T-cell (primary cell): ENCODE results near the gene SLC45A1. TPM values are rescaled to one million over a fixed set of nuclear protein-coding genes. Genes with fewer than 3 reads are reported as not detected.

Experiments used
- ATAC-seq, 4 experiments: fragments of 200-7000 bp in 3 of 4; fragments of 150-1000 bp in 1 of 4; cut with Tn5 transposase; replicated peaks in 1 of 4; 1 replicate in 3 of 4; 2 replicates in 1 of 4; pipeline ENCODE4 v1.10.0; 2021; ENCODE audit warnings: moderate library complexity in 3 of 4, mild to moderate bottlenecking in 2 of 4, moderate number of reproducible peaks in 1 of 4
- CTCF ChIA-PET, 2 donors: fragments of 300-600 bp; sonication (Branson Sonifier 250); formaldehyde crosslinking; loops; one replicate each; lab custom pipeline; 2022; ENCODE audit warnings: antibody characterized with exemption in 2 of 2; lab: Charles Lee
- POLR2A ChIA-PET, 2 donors: fragments of 300-600 bp; sonication (Branson Sonifier 250); formaldehyde crosslinking; loops; one replicate each; lab custom pipeline; 2022; ENCODE audit warnings: antibody characterized with exemption in 2 of 2; lab: Charles Lee
- DNase-seq, 35 experiments: peaks; one replicate each; pipeline versions ENCODE4 v3.0.0 to v3.0.0-alpha.2; 2013 to 2023
- H3K27ac ChIP-seq: one replicate; pipeline ENCODE4 v1.5.1; 2013; ENCODE audit warnings: low read length
- H3K27me3 ChIP-seq, 2 experiments: replicated peaks in 1 of 2; 1 replicate in 1 of 2; 2 replicates in 1 of 2; pipeline versions ENCODE4 v1.6.1 to v1.7.0; 2013; ENCODE audit warnings: low read length in 1 of 2, mixed read lengths in 1 of 2; ENCODE audit not compliant: control insufficient read depth in 2 of 2, insufficient read depth in 2 of 2; ENCODE audit errors: extremely low read depth in 1 of 2
- H3K36me3 ChIP-seq, 2 donors: 1 replicate in 1 of 2; 2 replicates in 1 of 2; pipeline versions ENCODE4 v1.6.1 to v1.7.0; 2013; ENCODE audit warnings: low read length in 1 of 2; ENCODE audit not compliant: control insufficient read depth in 2 of 2, insufficient read depth in 1 of 2; ENCODE audit errors: extremely low read depth in 1 of 2
- H3K4me1 ChIP-seq, 2 experiments: 1 replicate in 1 of 2; 2 replicates in 1 of 2; pipeline versions ENCODE4 v1.6.1 to v1.7.0; 2013; ENCODE audit warnings: low read length in 2 of 2, mixed read lengths in 1 of 2; ENCODE audit not compliant: insufficient read depth in 2 of 2, control insufficient read depth in 1 of 2; ENCODE audit errors: extremely low read depth in 1 of 2
- H3K4me3 ChIP-seq, 2 donors: 1 replicate in 1 of 2; 2 replicates in 1 of 2; pipeline versions ENCODE4 v1.5.1 to v1.7.0; 2013; ENCODE audit warnings: mild to moderate bottlenecking in 2 of 2, low read length in 1 of 2, moderate library complexity in 1 of 2; ENCODE audit not compliant: control insufficient read depth in 1 of 2; ENCODE audit errors: extremely low read depth in 1 of 2
- H3K9me3 ChIP-seq: 2 replicates; pipeline ENCODE4 v1.7.0; 2013
- H3K27ac Mint-ChIP-seq, 2 donors: one replicate each; pipeline ENCODE4 v1.8.0; 2020 to 2021; ENCODE audit warnings: mild to moderate bottlenecking in 2 of 2, mixed read lengths in 2 of 2
- H3K27me3 Mint-ChIP-seq, 2 donors: one replicate each; pipeline ENCODE4 v1.8.0; 2021 to 2022; ENCODE audit warnings: mixed read lengths in 2 of 2
- H3K36me3 Mint-ChIP-seq: one replicate; pipeline ENCODE4 v1.8.0; 2021; ENCODE audit warnings: mixed read lengths
- H3K4me1 Mint-ChIP-seq, 3 donors: one replicate each; pipeline ENCODE4 v1.8.0; 2020 to 2022; ENCODE audit warnings: mixed read lengths in 3 of 3, mild to moderate bottlenecking in 1 of 3
- H3K4me3 Mint-ChIP-seq, 3 donors: one replicate each; pipeline ENCODE4 v1.8.0; 2020 to 2022; ENCODE audit warnings: mild to moderate bottlenecking in 3 of 3, mixed read lengths in 3 of 3, moderate library complexity in 3 of 3
- H3K9me3 Mint-ChIP-seq, 3 donors: one replicate each; pipeline ENCODE4 v1.8.0; 2020 to 2022; ENCODE audit warnings: mixed read lengths in 3 of 3
- WGBS: methylation state at CpG from one replicate; pipeline ENCODE4 v1.1.5; 2013; ENCODE audit warnings: missing lambda C conversion rate; ENCODE audit not compliant: insufficient coverage; 5-methylcytosine and 5-hydroxymethylcytosine counted together
- total RNA-seq, 35 experiments: library from RNA in 6 of 35; stranded (reverse) in 6 of 35; fragments of 120-200 nt in 1 of 35; gene quantifications; one replicate each; pipeline versions ENCODE4 v1.2.1 to v1.2.4 and lab custom pipeline; 2013 to 2026

The SLC45A1 gene
- total RNA-seq, 5 donors from 2014 or later (not counting 1 experiment from before 2014, with no cell fraction given): 0.58 to 1.4 (median 1.2) TPM

GRCh38 chr1:8388732-8389562 is 71.0 kb downstream of the SLC45A1 start:
- Mint-ChIP-seq H3K4me1 (peaks cover 82 to 87% (median 85%) of the 10 kb centered on the region in 3 donors), H3K27ac (peak overlapping the region; percentile 2 to 23), H3K4me3 (no peak overlapping the region), H3K27me3 (no peaks in the 10 kb centered on the region), H3K36me3 (peaks cover 31% of the 10 kb centered on the region), H3K9me3 (no peaks in the 10 kb centered on the region)
- CTCF ChIA-PET: interaction anchor here in 1 of 2 donors (0.7 kb wide), 1 partner anchor 84 kb away, joined by 6 read pairs; no protein-coding TSS in a partner anchor
- no peak overlapping the region for H3K4me3 ChIP-seq
- H3K36me3 ChIP-seq: peaks cover 4 to 31% of the 10 kb centered on the region in 2 donors
- POLR2A ChIA-PET: no interaction called here
- no peak overlapping the region for H3K27ac ChIP-seq
- H3K9me3 ChIP-seq: no peaks in the 10 kb centered on the region
- DNase-seq (no peak), ATAC-seq (no peak)
- WGBS: 100% methylated on average over 7 of the region's 12 CpGs
- H3K4me1 ChIP-seq: peaks cover 17 to 38% of the 10 kb centered on the region in 2 experiments
- H3K27me3 ChIP-seq: no peaks in the 10 kb centered on the region

DNA sequence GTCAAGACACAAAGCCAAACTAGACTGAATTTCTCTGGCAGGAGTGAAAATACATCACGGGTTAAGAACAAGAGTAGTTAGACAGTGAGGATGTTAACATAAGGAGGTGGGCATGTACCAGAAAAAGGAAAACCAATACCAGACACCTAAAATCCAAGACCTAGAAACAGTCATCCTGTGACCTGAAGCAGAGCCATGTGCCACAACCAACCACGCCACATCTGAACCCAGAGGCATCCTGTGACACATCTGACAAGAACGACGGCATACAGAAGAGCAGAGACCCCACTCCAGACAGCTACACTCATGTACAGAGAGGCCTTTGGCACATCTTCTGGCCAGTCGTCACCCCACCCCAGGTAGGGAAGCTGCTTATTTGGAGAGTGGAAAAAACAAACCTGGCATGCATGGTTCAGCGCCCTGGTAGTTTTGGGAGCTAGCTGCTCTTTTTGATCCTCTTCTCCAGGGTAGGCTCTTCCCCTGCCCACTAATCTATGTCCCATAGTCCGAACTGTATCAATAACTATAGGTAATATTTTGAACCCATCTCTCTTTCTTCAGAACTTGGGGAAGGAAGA is 72.1 kb downstream of the SLC45A1 start:
- Histone ChIP-seq H3K9me3 (no peaks in the 10 kb centered on the region), H3K27me3 (no peaks in the 10 kb centered on the region), H3K4me1 (peaks cover 15 to 33% of the 10 kb centered on the region in 2 experiments), H3K4me3 (no peak overlapping the region), H3K36me3 (peaks cover 4 to 29% of the 10 kb centered on the region in 2 donors), H3K27ac (peak overlapping the region; percentile 4)
- Mint-ChIP-seq H3K27me3 (no peaks in the 10 kb centered on the region), H3K36me3 (peaks cover 35% of the 10 kb centered on the region), H3K27ac (peak overlapping the region; percentile 34 to 49), H3K4me1 (peaks cover 81 to 84% (median 82%) of the 10 kb centered on the region in 3 donors), H3K9me3 (no peaks in the 10 kb centered on the region), H3K4me3 (peak overlapping the region in 1 of 3 donors; percentile 18)
- ChIA-PET CTCF (interaction anchor here in 1 of 2 donors (0.5 kb wide), 1 partner anchor 20 kb away, joined by 3 read pairs; no protein-coding TSS in a partner anchor), POLR2A (no interaction called here)
- ATAC-seq (peak in 2 of 4 experiments; percentile 35 to 57), DNase-seq (no peak)
- WGBS: 75% methylated on average over 1 of the region's 7 CpGs

- Histone ChIP-seq H3K9me3 (no peaks in the 10 kb centered on the region), H3K27me3 (no peaks in the 10 kb centered on the region), H3K36me3 (peaks cover 4 to 24% of the 10 kb centered on the region in 2 donors), H3K27ac (no peak overlapping the region), H3K4me1 (peaks cover 14 to 34% of the 10 kb centered on the region in 2 experiments), H3K4me3 (no peak overlapping the region)
- H3K4me1 Mint-ChIP-seq: peaks cover 82 to 84% (median 82%) of the 10 kb centered on the region in 3 donors
- H3K36me3 Mint-ChIP-seq: peaks cover 35% of the 10 kb centered on the region
- DNase-seq: no peak
- CTCF ChIA-PET: interaction anchor here in 1 of 2 donors (1.0 kb wide), 1 partner anchor 17 kb away, joined by 3 read pairs; no protein-coding TSS in a partner anchor
- peak overlapping the region in 1 of 3 donors; percentile 18 for H3K4me3 Mint-ChIP-seq
- ATAC-seq: no peak
- no peaks in the 10 kb centered on the region for H3K9me3 Mint-ChIP-seq
- H3K27ac Mint-ChIP-seq: peak overlapping the region; percentile 2 to 45
- WGBS: 90% methylated on average over 4 of the region's 4 CpGs
- POLR2A ChIA-PET: no interaction called here
- H3K27me3 Mint-ChIP-seq: no peaks in the 10 kb centered on the region
Observed at GRCh38 chr1:8390707-8391106, 72.8 kb downstream of the SLC45A1 start.

GRCh38 chr1:8392522-8392921 is 74.6 kb downstream of the SLC45A1 start:
- Mint-ChIP-seq H3K27ac (no peak overlapping the region), H3K9me3 (no peaks in the 10 kb centered on the region), H3K4me3 (no peak overlapping the region), H3K36me3 (peaks cover 31% of the 10 kb centered on the region), H3K27me3 (no peaks in the 10 kb centered on the region), H3K4me1 (peaks cover 85 to 88% (median 86%) of the 10 kb centered on the region in 3 donors)
- Histone ChIP-seq H3K4me1 (peaks cover 30 to 46% of the 10 kb centered on the region in 2 experiments), H3K27me3 (no peaks in the 10 kb centered on the region), H3K4me3 (no peak overlapping the region), H3K9me3 (no peaks in the 10 kb centered on the region), H3K36me3 (peaks cover 4 to 24% of the 10 kb centered on the region in 2 donors), H3K27ac (no peak overlapping the region)
- ChIA-PET POLR2A (no interaction called here), CTCF (interaction anchor here in 1 of 2 donors (0.6 kb wide), 1 partner anchor 18 kb away, joined by 5 read pairs; no protein-coding TSS in a partner anchor)
- no peak for DNase-seq
- WGBS: 94% methylated on average over 7 of the region's 7 CpGs
- no peak for ATAC-seq
